ENCODE measurements around the gene KRTAP3-1.

DNA sequence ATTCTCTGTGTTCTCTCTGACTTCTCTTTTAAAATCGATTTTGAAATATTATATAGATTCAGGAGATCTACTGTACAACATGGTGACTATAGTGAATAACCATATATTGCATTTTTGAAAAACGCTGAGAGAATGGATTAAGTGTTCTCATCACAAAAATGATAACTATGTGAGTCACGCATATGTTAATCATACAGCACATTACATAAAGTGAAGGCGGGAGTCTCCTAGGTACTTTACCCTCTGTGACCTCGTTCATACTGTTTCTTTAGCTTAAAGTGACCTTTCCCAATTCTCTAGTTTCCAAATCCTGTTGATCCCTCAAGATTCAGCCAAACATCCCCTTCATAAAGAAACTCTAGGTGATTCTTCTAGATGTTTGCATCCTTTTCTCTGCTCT lies 6.1 kb downstream of the KRTAP3-1 start:
- TF ChIP-seq RFX5 (IDR thresholded peaks at IDR 0.05; ENCODE audit: low read depth, low read length): no peak
- TF ChIP-seq ZNF24 (IDR thresholded peaks at IDR 0.05): no peak
- TF ChIP-seq NFXL1 (IDR thresholded peaks at IDR 0.05; ENCODE audit: borderline replicate concordance): no peak
- TF ChIP-seq SMC3 (IDR thresholded peaks at IDR 0.05; ENCODE audit: borderline replicate concordance, low read length): no peak
- TF ChIP-seq POLR2A (IDR thresholded peaks at IDR 0.05; ENCODE audit: low read depth, low read length): no peak
- no peak for TF ChIP-seq HDGF (IDR thresholded peaks at IDR 0.05)
- TF ChIP-seq, protein P1, sequence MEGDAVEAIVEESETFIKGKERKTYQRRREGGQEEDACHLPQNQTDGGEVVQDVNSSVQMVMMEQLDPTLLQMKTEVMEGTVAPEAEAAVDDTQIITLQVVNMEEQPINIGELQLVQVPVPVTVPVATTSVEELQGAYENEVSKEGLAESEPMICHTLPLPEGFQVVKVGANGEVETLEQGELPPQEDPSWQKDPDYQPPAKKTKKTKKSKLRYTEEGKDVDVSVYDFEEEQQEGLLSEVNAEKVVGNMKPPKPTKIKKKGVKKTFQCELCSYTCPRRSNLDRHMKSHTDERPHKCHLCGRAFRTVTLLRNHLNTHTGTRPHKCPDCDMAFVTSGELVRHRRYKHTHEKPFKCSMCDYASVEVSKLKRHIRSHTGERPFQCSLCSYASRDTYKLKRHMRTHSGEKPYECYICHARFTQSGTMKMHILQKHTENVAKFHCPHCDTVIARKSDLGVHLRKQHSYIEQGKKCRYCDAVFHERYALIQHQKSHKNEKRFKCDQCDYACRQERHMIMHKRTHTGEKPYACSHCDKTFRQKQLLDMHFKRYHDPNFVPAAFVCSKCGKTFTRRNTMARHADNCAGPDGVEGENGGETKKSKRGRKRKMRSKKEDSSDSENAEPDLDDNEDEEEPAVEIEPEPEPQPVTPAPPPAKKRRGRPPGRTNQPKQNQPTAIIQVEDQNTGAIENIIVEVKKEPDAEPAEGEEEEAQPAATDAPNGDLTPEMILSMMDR (IDR thresholded peaks at IDR 0.05 in 2 of 3, conservative IDR thresholded peaks at IDR 0.05 in 1 of 3; ENCODE audit: control insufficient read depth in 2 of 3, extremely low read depth in 1 of 3, insufficient read depth in 1 of 3, low read depth in 3 of 3, low read length in 3 of 3): no peak
- no peak for TF ChIP-seq SP1 (IDR thresholded peaks at IDR 0.05; ENCODE audit: low read depth, low read length)
- no peak for TF ChIP-seq FOS (IDR thresholded peaks at IDR 0.05; ENCODE audit: borderline replicate concordance, extremely low read depth, insufficient read length)
- no peak for TF ChIP-seq TAF1 (IDR thresholded peaks at IDR 0.05; ENCODE audit: borderline replicate concordance, low read depth, low read length)
- no peak for TF ChIP-seq BCL11A (IDR thresholded peaks at IDR 0.05; ENCODE audit: low read depth, low read length)
- no peak for TF ChIP-seq MXI1 (IDR thresholded peaks at IDR 0.05; ENCODE audit: low read depth, low read length)

Measured in GM12878 (cell line).